PFSK-1 (cell line): ENCODE measurements around the gene CNGA1.

Experiments used
- FOXP2 ChIP-seq: optimal IDR thresholded peaks from 2 replicates; pipeline ENCODE3; 2011; ENCODE audit warnings: borderline replicate concordance, control low read depth, inconsistent platforms; ENCODE audit not compliant: insufficient read depth; ENCODE audit errors: extremely low read length, extremely low read depth
- POLR2AphosphoS5 ChIP-seq: IDR thresholded peaks from 2 replicates; pipeline ENCODE4 v1.6.1; 2012; ENCODE audit warnings: low read depth, mild to moderate bottlenecking, control low read depth, low read length, moderate library complexity
- SIN3A ChIP-seq: IDR thresholded peaks from 2 replicates; pipeline ENCODE4 v1.6.1; 2012; ENCODE audit warnings: mild to moderate bottlenecking, low read length, moderate library complexity, borderline replicate concordance; ENCODE audit not compliant: insufficient read depth
- TAF1 ChIP-seq: IDR thresholded peaks from 2 replicates; pipeline ENCODE4 v1.6.1; 2012; ENCODE audit warnings: low read length, control low read depth, borderline replicate concordance; ENCODE audit not compliant: insufficient read depth
- TF ChIP-seq, protein P1 (sequence below), 2 experiments: IDR thresholded peaks; 2 replicates each; pipeline versions ENCODE4 v1.6.1 to v1.8.0; 2011 to 2012; ENCODE audit warnings: low read depth in 2 of 2, low read length in 2 of 2, control low read depth in 1 of 2, inconsistent platforms in 1 of 2, mild to moderate bottlenecking in 1 of 2, moderate library complexity in 1 of 2; ENCODE audit not compliant: insufficient read depth in 1 of 2

DNA sequence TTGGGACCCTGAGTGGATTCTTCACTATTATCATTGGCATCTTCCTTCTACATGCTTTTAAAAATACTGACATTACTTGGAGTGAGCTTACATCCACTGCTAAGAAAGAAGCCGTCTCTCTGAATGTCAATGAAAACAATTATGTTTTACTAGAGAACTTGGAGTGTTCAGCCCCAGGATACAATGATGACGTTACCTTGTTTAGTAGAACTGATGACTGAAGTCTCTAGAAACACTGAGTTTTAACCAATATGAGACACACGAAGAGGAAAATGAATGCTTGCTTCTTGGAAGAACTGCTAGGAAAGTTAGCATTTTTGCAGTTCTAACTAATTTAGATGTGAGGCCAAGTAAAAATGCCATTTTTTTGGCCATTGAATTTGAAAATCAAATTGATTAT, 19.5 kb upstream of the CNGA1 start:
- TF ChIP-seq POLR2AphosphoS5 (no peak), TAF1 (no peak), SIN3A (no peak), FOXP2 (no peak)
- TF ChIP-seq, protein P1, sequence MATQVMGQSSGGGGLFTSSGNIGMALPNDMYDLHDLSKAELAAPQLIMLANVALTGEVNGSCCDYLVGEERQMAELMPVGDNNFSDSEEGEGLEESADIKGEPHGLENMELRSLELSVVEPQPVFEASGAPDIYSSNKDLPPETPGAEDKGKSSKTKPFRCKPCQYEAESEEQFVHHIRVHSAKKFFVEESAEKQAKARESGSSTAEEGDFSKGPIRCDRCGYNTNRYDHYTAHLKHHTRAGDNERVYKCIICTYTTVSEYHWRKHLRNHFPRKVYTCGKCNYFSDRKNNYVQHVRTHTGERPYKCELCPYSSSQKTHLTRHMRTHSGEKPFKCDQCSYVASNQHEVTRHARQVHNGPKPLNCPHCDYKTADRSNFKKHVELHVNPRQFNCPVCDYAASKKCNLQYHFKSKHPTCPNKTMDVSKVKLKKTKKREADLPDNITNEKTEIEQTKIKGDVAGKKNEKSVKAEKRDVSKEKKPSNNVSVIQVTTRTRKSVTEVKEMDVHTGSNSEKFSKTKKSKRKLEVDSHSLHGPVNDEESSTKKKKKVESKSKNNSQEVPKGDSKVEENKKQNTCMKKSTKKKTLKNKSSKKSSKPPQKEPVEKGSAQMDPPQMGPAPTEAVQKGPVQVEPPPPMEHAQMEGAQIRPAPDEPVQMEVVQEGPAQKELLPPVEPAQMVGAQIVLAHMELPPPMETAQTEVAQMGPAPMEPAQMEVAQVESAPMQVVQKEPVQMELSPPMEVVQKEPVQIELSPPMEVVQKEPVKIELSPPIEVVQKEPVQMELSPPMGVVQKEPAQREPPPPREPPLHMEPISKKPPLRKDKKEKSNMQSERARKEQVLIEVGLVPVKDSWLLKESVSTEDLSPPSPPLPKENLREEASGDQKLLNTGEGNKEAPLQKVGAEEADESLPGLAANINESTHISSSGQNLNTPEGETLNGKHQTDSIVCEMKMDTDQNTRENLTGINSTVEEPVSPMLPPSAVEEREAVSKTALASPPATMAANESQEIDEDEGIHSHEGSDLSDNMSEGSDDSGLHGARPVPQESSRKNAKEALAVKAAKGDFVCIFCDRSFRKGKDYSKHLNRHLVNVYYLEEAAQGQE (IDR thresholded peaks at IDR 0.05; ENCODE audit: insufficient read depth in 1 of 2, low read depth in 2 of 2, low read length in 2 of 2) = no peak
